Measurements from ENCODE around the gene UPF3A.

Gene UPF3A, protein sequence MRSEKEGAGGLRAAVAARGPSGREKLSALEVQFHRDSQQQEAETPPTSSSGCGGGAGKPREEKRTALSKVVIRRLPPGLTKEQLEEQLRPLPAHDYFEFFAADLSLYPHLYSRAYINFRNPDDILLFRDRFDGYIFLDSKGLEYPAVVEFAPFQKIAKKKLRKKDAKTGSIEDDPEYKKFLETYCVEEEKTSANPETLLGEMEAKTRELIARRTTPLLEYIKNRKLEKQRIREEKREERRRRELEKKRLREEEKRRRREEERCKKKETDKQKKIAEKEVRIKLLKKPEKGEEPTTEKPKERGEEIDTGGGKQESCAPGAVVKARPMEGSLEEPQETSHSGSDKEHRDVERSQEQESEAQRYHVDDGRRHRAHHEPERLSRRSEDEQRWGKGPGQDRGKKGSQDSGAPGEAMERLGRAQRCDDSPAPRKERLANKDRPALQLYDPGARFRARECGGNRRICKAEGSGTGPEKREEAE

DNA sequence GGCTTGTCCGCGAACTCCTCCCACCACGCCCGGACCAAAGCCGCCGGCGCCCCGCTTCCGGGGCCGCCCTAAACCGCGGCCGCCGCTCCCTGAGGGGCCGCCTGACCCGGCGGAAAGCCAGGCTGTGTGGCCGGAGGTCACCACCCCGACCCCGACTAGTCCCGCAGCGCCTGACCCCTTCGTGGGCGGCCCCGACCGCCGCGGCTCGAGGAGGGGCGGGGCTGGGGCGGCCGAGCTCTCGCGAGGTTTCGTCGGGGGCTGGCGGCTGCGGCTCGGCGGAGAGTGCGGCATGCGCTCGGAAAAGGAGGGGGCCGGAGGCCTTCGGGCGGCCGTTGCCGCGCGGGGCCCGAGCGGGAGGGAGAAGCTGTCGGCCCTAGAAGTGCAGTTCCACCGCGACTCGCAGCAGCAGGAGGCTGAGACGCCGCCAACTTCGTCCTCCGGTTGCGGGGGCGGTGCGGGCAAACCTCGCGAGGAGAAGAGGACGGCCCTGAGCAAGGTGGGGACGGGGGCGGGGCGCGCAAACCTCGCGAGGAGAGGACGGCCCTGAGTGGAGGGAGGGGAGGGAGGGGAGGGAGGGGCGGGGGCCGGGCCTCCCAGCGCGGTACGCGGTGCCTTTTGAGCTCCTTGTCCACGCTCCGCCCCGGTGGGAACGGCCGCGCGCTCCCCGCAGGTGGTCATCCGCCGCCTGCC lies at the start of gene UPF3A:
Gene UPF3A, plus strand, starts transcription at position 251 of the 690 bp plus-strand sequence. Its CDS starts 39 bp downstream, at position 290.
- H3K9ac ChIP-seq (ENCODE audit: low read depth in 1 of 2, low read length in 2 of 2), result peak within 1 kb of the TSS; percentile 73 to 80
- H3K9me3 ChIP-seq (ENCODE audit: control insufficient read depth in 1 of 2, low read length in 2 of 2), result no peaks in the 10 kb centered on the region
- H3K27ac ChIP-seq (ENCODE audit: low read depth, low read length), result peak within 1 kb of the TSS; percentile 97
- H3K4me3 ChIP-seq (ENCODE audit: low read depth in 1 of 2, low read length in 2 of 2), result peak within 1 kb of the TSS; percentile 81 to 85
- peaks cover 10 to 11% of the 10 kb centered on the region in 2 donors for H3K36me3 ChIP-seq (ENCODE audit: control insufficient read depth in 1 of 2, insufficient read depth in 2 of 2, low read length in 2 of 2)
- no peaks in the 10 kb centered on the region for H3K27me3 ChIP-seq (ENCODE audit: control insufficient read depth in 1 of 2, insufficient read depth in 2 of 2, low read length in 2 of 2)
- H3K4me1 ChIP-seq (ENCODE audit: control insufficient read depth in 1 of 2, insufficient read depth in 2 of 2, low read length in 2 of 2), result peaks cover 0 to 16% of the 10 kb centered on the region in 2 donors

DNA sequence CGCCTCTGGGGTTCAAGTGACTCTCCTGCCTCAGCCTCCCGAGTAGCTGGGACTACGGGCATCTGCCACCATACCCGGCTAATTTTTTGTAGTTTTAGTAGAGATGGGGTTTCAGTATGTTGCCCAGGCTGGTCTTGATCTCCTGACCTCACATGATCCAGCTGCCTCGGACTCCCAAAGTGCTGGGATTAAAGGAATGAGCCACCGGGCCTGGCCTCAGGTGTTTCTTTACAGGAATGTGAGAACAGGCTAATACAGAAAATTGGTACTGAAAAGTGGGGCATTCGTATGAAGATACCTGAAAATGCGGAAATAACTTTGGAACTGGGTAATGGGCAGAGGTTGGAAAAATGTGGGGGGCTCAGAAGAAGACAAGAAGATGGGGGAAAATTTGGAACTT lies 49.5 kb upstream of the UPF3A start:
- Histone ChIP-seq H3K9me3 (ENCODE audit: control insufficient read depth in 1 of 2, low read length in 2 of 2) (no peaks in the 10 kb centered on the region), H3K36me3 (ENCODE audit: control insufficient read depth in 1 of 2, insufficient read depth in 2 of 2, low read length in 2 of 2) (no peaks in the 10 kb centered on the region)

DNA sequence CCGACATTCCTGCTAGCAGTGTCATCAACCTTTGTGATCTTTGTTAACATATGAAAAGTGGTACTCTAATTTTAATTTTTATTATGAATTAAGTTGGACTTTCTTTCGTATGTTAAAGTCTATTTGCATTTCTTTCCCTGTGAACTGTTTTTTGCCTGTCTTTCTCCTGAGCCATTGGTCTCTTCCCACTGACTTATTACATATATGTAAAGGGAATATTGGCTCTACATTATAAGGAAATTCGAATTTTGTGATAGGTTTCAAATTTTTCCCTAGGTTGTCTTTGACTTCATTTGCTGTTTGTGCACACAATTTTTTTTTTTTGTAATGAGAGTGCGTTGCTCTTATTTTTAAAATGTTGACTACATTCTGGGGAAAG lies 47.1 kb upstream of the UPF3A start:
- peaks cover 0 to 4% of the 10 kb centered on the region in 2 donors for H3K27me3 ChIP-seq (ENCODE audit: control insufficient read depth in 1 of 2, insufficient read depth in 2 of 2, low read length in 2 of 2)
- H3K4me3 ChIP-seq (ENCODE audit: low read depth in 1 of 2, low read length in 2 of 2), result peak overlapping the region; percentile 55 to 85
- H3K9ac ChIP-seq (ENCODE audit: low read depth in 1 of 2, low read length in 2 of 2), result no peak overlapping the region
- H3K9me3 ChIP-seq (ENCODE audit: control insufficient read depth in 1 of 2, low read length in 2 of 2), result no peaks in the 10 kb centered on the region
- peaks cover 12 to 20% of the 10 kb centered on the region in 2 donors for H3K36me3 ChIP-seq (ENCODE audit: control insufficient read depth in 1 of 2, insufficient read depth in 2 of 2, low read length in 2 of 2)
- peaks cover 5 to 8% of the 10 kb centered on the region in 2 donors for H3K4me1 ChIP-seq (ENCODE audit: control insufficient read depth in 1 of 2, insufficient read depth in 2 of 2, low read length in 2 of 2)
- H3K27ac ChIP-seq (ENCODE audit: low read depth, low read length), result no peak overlapping the region

More for the DNA sequence above, 49.5 kb upstream of the UPF3A start:
- peaks cover 5 to 8% of the 10 kb centered on the region in 2 donors for H3K4me1 ChIP-seq (ENCODE audit: control insufficient read depth in 1 of 2, insufficient read depth in 2 of 2, low read length in 2 of 2)
- H3K9ac ChIP-seq (ENCODE audit: low read depth in 1 of 2, low read length in 2 of 2), result no peak overlapping the region
- no peak overlapping the region for H3K4me3 ChIP-seq (ENCODE audit: low read depth in 1 of 2, low read length in 2 of 2)
- H3K27ac ChIP-seq (ENCODE audit: low read depth, low read length), result no peak overlapping the region
- peaks cover 0 to 5% of the 10 kb centered on the region in 2 donors for H3K27me3 ChIP-seq (ENCODE audit: control insufficient read depth in 1 of 2, insufficient read depth in 2 of 2, low read length in 2 of 2)

DNA sequence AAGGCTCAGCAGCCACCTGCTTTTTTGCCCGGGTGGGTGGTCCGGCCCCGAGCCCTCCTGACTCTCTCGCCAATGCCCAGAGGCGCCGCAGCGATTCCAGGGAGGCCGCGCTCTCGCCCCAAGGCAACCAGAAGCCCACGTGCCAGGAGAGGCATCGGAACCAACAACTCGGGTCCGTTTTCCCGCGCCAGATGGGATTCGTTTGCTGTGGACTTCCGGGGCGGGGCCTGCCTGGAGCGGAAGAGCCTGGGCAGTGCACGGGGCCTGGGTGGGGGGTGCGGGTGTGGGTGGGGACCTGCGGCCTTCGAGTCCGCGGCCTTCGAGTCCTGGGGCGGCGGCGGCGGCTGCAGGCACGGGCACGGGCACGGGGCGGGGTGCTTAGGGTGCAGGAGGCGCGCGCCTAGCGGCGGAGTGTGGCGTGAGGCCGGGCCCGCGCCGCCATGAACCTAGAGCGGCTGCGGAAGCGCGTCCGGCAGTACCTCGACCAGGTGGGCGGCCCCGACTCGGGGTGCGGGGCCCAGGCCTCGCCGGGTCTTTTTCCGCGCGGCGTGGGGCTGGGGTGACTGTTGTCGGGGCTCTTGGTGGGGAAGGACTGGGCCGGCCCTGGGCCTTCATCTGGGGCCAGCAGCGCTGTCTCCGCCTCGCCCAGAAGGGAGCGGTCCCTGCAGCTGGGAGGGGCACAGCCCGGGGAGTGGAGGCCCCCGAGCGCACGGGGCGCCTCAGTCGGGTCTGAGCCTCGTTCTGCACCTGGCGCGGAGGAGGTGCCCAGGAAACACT lies 46.6 kb upstream of the UPF3A start, which contains the start of gene CDC16:
Gene CDC16, plus strand, starts transcription at position 253 of the 777 bp plus-strand sequence. Its CDS starts 188 bp downstream, at position 441.
- H3K4me3 ChIP-seq (ENCODE audit: low read depth in 1 of 2, low read length in 2 of 2), result peak within 1 kb of the TSS; percentile 65 to 85
- H3K27ac ChIP-seq (ENCODE audit: low read depth, low read length), result peak within 1 kb of the TSS; percentile 87
- peaks cover 5 to 8% of the 10 kb centered on the region in 2 donors for H3K4me1 ChIP-seq (ENCODE audit: control insufficient read depth in 1 of 2, insufficient read depth in 2 of 2, low read length in 2 of 2)
- no peaks in the 10 kb centered on the region for H3K9me3 ChIP-seq (ENCODE audit: control insufficient read depth in 1 of 2, low read length in 2 of 2)
- peak within 1 kb of the TSS; percentile 60 to 80 for H3K9ac ChIP-seq (ENCODE audit: low read depth in 1 of 2, low read length in 2 of 2)
- H3K36me3 ChIP-seq (ENCODE audit: control insufficient read depth in 1 of 2, insufficient read depth in 2 of 2, low read length in 2 of 2), result peaks cover 17 to 25% of the 10 kb centered on the region in 2 donors
- no peaks in the 10 kb centered on the region for H3K27me3 ChIP-seq (ENCODE audit: control insufficient read depth in 1 of 2, insufficient read depth in 2 of 2, low read length in 2 of 2)

- H3K36me3 ChIP-seq (ENCODE audit: control insufficient read depth in 1 of 2, insufficient read depth in 2 of 2, low read length in 2 of 2), result peaks cover 17 to 31% of the 10 kb centered on the region in 2 donors
- no peaks in the 10 kb centered on the region for H3K27me3 ChIP-seq (ENCODE audit: control insufficient read depth in 1 of 2, insufficient read depth in 2 of 2, low read length in 2 of 2)
- H3K9ac ChIP-seq (ENCODE audit: low read depth in 1 of 2, low read length in 2 of 2), result peak overlapping the region; percentile 60 to 80
- H3K4me1 ChIP-seq (ENCODE audit: control insufficient read depth in 1 of 2, insufficient read depth in 2 of 2, low read length in 2 of 2), result peaks cover 5 to 8% of the 10 kb centered on the region in 2 donors
- H3K27ac ChIP-seq (ENCODE audit: low read depth, low read length), result no peak overlapping the region
- peak overlapping the region; percentile 65 to 85 for H3K4me3 ChIP-seq (ENCODE audit: low read depth in 1 of 2, low read length in 2 of 2)
- no peaks in the 10 kb centered on the region for H3K9me3 ChIP-seq (ENCODE audit: control insufficient read depth in 1 of 2, low read length in 2 of 2)
Observed at GRCh38 chr13:114235697-114236096, 45.7 kb upstream of the UPF3A start.

DNA sequence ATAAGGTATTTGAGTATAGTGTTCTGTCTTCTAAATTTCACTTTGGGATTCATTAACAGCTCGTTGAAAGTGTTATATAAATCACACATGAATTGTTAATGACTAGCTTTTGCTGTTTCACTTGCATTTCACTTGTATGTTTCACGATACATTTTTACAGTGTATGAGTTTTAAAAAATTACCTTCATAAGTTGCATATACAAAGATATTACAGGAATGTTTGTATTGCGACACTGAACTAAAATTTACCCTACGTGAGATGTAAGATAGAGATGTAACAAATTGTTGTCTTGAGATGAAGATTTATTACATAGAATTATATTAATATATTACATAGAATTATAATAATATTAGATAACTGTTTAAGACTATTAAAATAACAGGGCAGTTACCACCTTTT lies 45.2 kb upstream of the UPF3A start:
- peak overlapping the region; percentile 65 to 85 for H3K4me3 ChIP-seq (ENCODE audit: low read depth in 1 of 2, low read length in 2 of 2)
- H3K27ac ChIP-seq (ENCODE audit: low read depth, low read length), result no peak overlapping the region
- H3K4me1 ChIP-seq (ENCODE audit: control insufficient read depth in 1 of 2, insufficient read depth in 2 of 2, low read length in 2 of 2), result peaks cover 5 to 8% of the 10 kb centered on the region in 2 donors
- peak overlapping the region; percentile 60 to 80 for H3K9ac ChIP-seq (ENCODE audit: low read depth in 1 of 2, low read length in 2 of 2)
- H3K9me3 ChIP-seq (ENCODE audit: control insufficient read depth in 1 of 2, low read length in 2 of 2), result no peaks in the 10 kb centered on the region
- H3K36me3 ChIP-seq (ENCODE audit: control insufficient read depth in 1 of 2, insufficient read depth in 2 of 2, low read length in 2 of 2), result peaks cover 20 to 36% of the 10 kb centered on the region in 2 donors
- H3K27me3 ChIP-seq (ENCODE audit: control insufficient read depth in 1 of 2, insufficient read depth in 2 of 2, low read length in 2 of 2), result no peaks in the 10 kb centered on the region

- H3K9me3 ChIP-seq (ENCODE audit: control insufficient read depth in 1 of 2, low read length in 2 of 2), result no peaks in the 10 kb centered on the region
- H3K27ac ChIP-seq (ENCODE audit: low read depth, low read length), result no peak overlapping the region
- peaks cover 29 to 50% of the 10 kb centered on the region in 2 donors for H3K36me3 ChIP-seq (ENCODE audit: control insufficient read depth in 1 of 2, insufficient read depth in 2 of 2, low read length in 2 of 2)
- no peak overlapping the region for H3K4me3 ChIP-seq (ENCODE audit: low read depth in 1 of 2, low read length in 2 of 2)
- H3K4me1 ChIP-seq (ENCODE audit: control insufficient read depth in 1 of 2, insufficient read depth in 2 of 2, low read length in 2 of 2), result peaks cover 5 to 8% of the 10 kb centered on the region in 2 donors
- H3K27me3 ChIP-seq (ENCODE audit: control insufficient read depth in 1 of 2, insufficient read depth in 2 of 2, low read length in 2 of 2), result no peaks in the 10 kb centered on the region
- H3K9ac ChIP-seq (ENCODE audit: low read depth in 1 of 2, low read length in 2 of 2), result no peak overlapping the region
Observed at GRCh38 chr13:114237415-114238112, 43.8 kb upstream of the UPF3A start.

- no peak overlapping the region for H3K9ac ChIP-seq (ENCODE audit: low read depth in 1 of 2, low read length in 2 of 2)
- peaks cover 61 to 91% of the 10 kb centered on the region in 2 donors for H3K36me3 ChIP-seq (ENCODE audit: control insufficient read depth in 1 of 2, insufficient read depth in 2 of 2, low read length in 2 of 2)
- H3K4me3 ChIP-seq (ENCODE audit: low read depth in 1 of 2, low read length in 2 of 2), result no peak overlapping the region
- no peaks in the 10 kb centered on the region for H3K4me1 ChIP-seq (ENCODE audit: control insufficient read depth in 1 of 2, insufficient read depth in 2 of 2, low read length in 2 of 2)
- no peaks in the 10 kb centered on the region for H3K27me3 ChIP-seq (ENCODE audit: control insufficient read depth in 1 of 2, insufficient read depth in 2 of 2, low read length in 2 of 2)
- H3K27ac ChIP-seq (ENCODE audit: low read depth, low read length), result no peak overlapping the region
- no peaks in the 10 kb centered on the region for H3K9me3 ChIP-seq (ENCODE audit: control insufficient read depth in 1 of 2, low read length in 2 of 2)
Observed at GRCh38 chr13:114241918-114242317, 39.5 kb upstream of the UPF3A start.

DNA sequence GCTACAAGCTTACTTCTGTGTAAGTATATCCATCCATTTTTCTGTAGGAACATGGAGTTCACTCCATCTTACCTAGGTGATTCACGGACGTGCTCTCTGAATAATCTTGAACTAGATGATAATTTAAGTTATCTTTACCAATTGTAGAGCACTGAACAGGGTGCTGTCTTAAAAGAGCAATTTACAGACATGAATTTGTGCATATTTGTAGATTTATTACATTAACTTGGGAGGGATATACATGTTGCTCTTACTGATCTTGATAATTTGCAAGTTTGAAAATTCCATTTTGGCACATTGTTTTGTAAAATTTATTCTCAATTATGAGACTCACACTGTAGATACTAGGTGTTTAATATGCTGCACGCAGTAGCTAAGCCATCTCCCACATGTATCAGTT lies 37.4 kb upstream of the UPF3A start:
- H3K36me3 ChIP-seq (ENCODE audit: control insufficient read depth in 1 of 2, insufficient read depth in 2 of 2, low read length in 2 of 2), result peaks cover 59 to 92% of the 10 kb centered on the region in 2 donors
- no peak overlapping the region for H3K9ac ChIP-seq (ENCODE audit: low read depth in 1 of 2, low read length in 2 of 2)
- H3K27me3 ChIP-seq (ENCODE audit: control insufficient read depth in 1 of 2, insufficient read depth in 2 of 2, low read length in 2 of 2), result no peaks in the 10 kb centered on the region
- no peaks in the 10 kb centered on the region for H3K4me1 ChIP-seq (ENCODE audit: control insufficient read depth in 1 of 2, insufficient read depth in 2 of 2, low read length in 2 of 2)
- H3K27ac ChIP-seq (ENCODE audit: low read depth, low read length), result no peak overlapping the region
- H3K9me3 ChIP-seq (ENCODE audit: control insufficient read depth in 1 of 2, low read length in 2 of 2), result no peaks in the 10 kb centered on the region
- no peak overlapping the region for H3K4me3 ChIP-seq (ENCODE audit: low read depth in 1 of 2, low read length in 2 of 2)
